Heart right ventricle (tissue), 16 donors: Measurements from ENCODE around the gene DCLK1. TPM values are rescaled to one million over a fixed set of nuclear protein-coding genes. Genes with fewer than 3 reads are reported as not detected.
A peak's percentile ranks its signal among the peaks of the same experiment; 100 is the strongest.

ENCODE experiments used
- ATAC-seq, 8 donors: fragments of 200-7000 bp; cut with Tn5 transposase; one replicate each; pipeline ENCODE4 v1.9.1; 2020; ENCODE audit warnings: mild to moderate bottlenecking in 8 of 8, moderate library complexity in 8 of 8, moderate number of reproducible peaks in 1 of 8
- DNase-seq, 2 donors: peaks; one replicate each; pipeline ENCODE4 v3.0.0-alpha.2; 2020
- H3K27ac ChIP-seq, 10 donors: fragments of 200-600 bp; sonication (generic) in 2 of 10; one replicate each; pipeline versions ENCODE4 v1.5.0 to v1.8.0; 2020 to 2022; ENCODE audit warnings: mild to moderate bottlenecking in 3 of 10
- H3K27me3 ChIP-seq, 7 donors: fragments of 200-600 bp; one replicate each; pipeline ENCODE4 v1.8.0; 2021 to 2022; ENCODE audit warnings: mild to moderate bottlenecking in 2 of 7
- H3K36me3 ChIP-seq, 9 donors: fragments of 200-600 bp; sonication (generic) in 1 of 9; one replicate each; pipeline versions ENCODE4 v1.5.0 to v1.8.0; 2020 to 2022; ENCODE audit warnings: mild to moderate bottlenecking in 2 of 9
- H3K4me1 ChIP-seq, 9 donors: fragments of 200-600 bp; sonication (generic) in 1 of 9; one replicate each; pipeline versions ENCODE4 v1.5.0 to v1.8.0; 2020 to 2022; ENCODE audit warnings: mild to moderate bottlenecking in 4 of 9
- H3K4me3 ChIP-seq, 10 donors: fragments of 200-600 bp; sonication (generic) in 2 of 10; one replicate each; pipeline versions ENCODE4 v1.5.0 to v1.8.0; 2020 to 2022; ENCODE audit warnings: mild to moderate bottlenecking in 7 of 10, moderate library complexity in 2 of 10
- H3K9me3 ChIP-seq, 11 donors: fragments of 200-600 bp in 10 of 11; sonication (generic) in 2 of 11; one replicate each; pipeline versions ENCODE4 v1.5.0 to v1.8.0; 2013 to 2022; ENCODE audit warnings: mild to moderate bottlenecking in 2 of 11, control low read depth in 1 of 11, moderate library complexity in 1 of 11
- CTCF ChIP-seq, 9 donors: fragments of 200-600 bp; sonication (generic) in 2 of 9; IDR thresholded peaks; one replicate each; pipeline versions ENCODE4 v1.5.0 to v1.8.0; 2021 to 2022; ENCODE audit warnings: antibody characterized with exemption in 9 of 9, mild to moderate bottlenecking in 5 of 9, moderate library complexity in 1 of 9
- WGBS, 2 donors: extraction: QIAGEN DNeasy Blood & Tissue Kit; methylation state at CpG; one replicate each; pipeline ENCODE4 v1.1.7; 2013; ENCODE audit warnings: inconsistent platforms in 1 of 2; 5-methylcytosine and 5-hydroxymethylcytosine counted together
- intact Hi-C, 10 donors: fragments of 100-400 bp; cut with DNase I; formaldehyde crosslinking; loops; one replicate each; pipeline versions ENCODE4 v1.11.1 to v1.14.2; 2022
- polyA plus RNA-seq, 2 donors: library from polyadenylated mRNA; stranded (reverse); fragments of 200-250 nt; gene quantifications; one replicate each; pipeline ENCODE4 v1.2.3, GENCODE V29; 2013
- total RNA-seq, 10 donors: library from RNA; stranded (reverse); fragmentation: NEBNext Ultra II Directional in 3 of 10; extraction: Animal tissue kit (Norgen Biotek cat#: 25700) in 3 of 10; gene quantifications; one replicate each; pipeline versions ENCODE4 v1.2.1 to v1.2.4, GENCODE V29; 2021 to 2023
- donor health status: Arrhythmogenic right ventricular cardiomyopathy.
- donor health status: ischemic (EF 13 %, LVEDD 7.1; RV severe dilation, severe dysfunction).
- donor health status: healthy with polysubstance abuse.
- donor health status: DM: no; HTN: yes; CAD: no.
- donor health status: DM: no; HTN: no; CAD: no.
- donor health status: ischemic (EF 25% LVEDD 6.9; RV normal size, moderate dysfunction).
- donor health status: ischemic (EF 25% LVEDD 5.7; RV mildly dilated, moderate dysfunction).
- donor health status: healthy.
- donor health status: DM: yes; HTN: yes; CAD: no.
- donor health status: Ischemic cardiomyopathy.
- donor health status: ischemic (EF 35%, LVEDD 5.7; RV mildly dilated, moderate dysfunction).
- donor health status: nonischemic (EF 11% LVEDD 7.7; RV severe dilation, severe dysfunction).
- donor health status: DM: yes; HTN: yes; CAD: no.
- donor health status: PGD.
- donor health status: ischemic (EF 29% LVEDD 5.4; RV normal size, mild dysfunction).
- donor health status: nonischemic (EF 23%, LVEDD 6.1; RV moderate dilation, normal function).

DCLK1 gene
- total and polyA plus RNA-seq, 12 donors, result 3.4 to 16.9 (median 9.1) TPM

DNA sequence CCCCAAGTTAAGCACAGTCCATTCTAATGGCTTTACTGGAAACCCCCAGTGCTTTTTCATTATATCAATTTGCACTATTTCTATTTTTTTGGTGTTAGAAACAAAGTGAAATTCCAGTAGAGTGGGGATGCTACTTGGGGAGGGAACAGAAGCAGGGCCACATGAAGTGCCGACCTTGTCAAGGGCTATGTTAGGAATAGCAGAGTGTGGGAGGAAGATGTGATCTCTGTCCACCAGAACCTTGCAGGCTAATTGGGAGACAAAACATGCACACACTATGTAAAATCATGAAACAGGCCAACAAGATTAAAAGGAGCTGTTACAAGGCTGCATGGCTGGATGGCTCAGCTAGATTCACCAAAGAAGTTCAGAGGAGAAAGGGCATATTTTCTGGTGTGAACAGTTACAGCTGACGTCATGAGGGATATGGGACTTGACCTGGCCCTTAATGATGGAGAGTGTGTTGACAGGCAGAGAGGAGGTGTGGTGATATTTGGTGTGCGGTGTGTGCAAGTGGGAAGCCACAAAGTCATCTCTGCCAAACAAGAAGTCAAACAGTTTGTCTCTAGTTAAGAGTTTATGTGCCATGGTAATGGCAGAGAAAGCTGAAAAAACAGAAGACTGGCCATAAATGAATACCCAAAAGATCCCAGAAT, 336.3 kb downstream of the DCLK1 start:
- TF ChIP-seq CTCF (IDR thresholded peaks at IDR 0.05), result no peak
- no peaks in the 10 kb centered on the region for H3K36me3 ChIP-seq
- intact Hi-C loops, result loop anchor here in 3 of 10 donors (10.0 kb wide), 2 partner anchors 160 to 580 kb away; no protein-coding TSS in a partner anchor
- DNase-seq (no peak), ATAC-seq (peak in 4 of 8 donors; percentile 41 to 85 (median 67))
- H3K4me3 ChIP-seq, result no peak overlapping the region
- no peaks in the 10 kb centered on the region for H3K27me3 ChIP-seq
- 45 to 56% methylated on average over 3 of the region's 3 CpGs for WGBS, 2 donors
- H3K27ac ChIP-seq, result no peak overlapping the region
- H3K4me1 ChIP-seq, result no peaks in the 10 kb centered on the region
- H3K9me3 ChIP-seq, result no peaks in the 10 kb centered on the region

- intact Hi-C loops, result loop anchor here in 3 of 10 donors (10.0 kb wide), 2 partner anchors 159 to 579 kb away; no protein-coding TSS in a partner anchor
- Histone ChIP-seq H3K27ac (peak overlapping the region in 1 of 10 donors; percentile 1), H3K4me1 (no peaks in the 10 kb centered on the region)
Observed at GRCh38 chr13:35793823-35794222, 337.4 kb downstream of the DCLK1 start.

GRCh38 chr13:35792911-35793310, 338.3 kb downstream of the DCLK1 start:
- no peaks in the 10 kb centered on the region for H3K27me3 ChIP-seq
- no peak overlapping the region for H3K27ac ChIP-seq
- intact Hi-C loops, result loop anchor here in 3 of 10 donors (10.0 kb wide), 2 partner anchors 158 to 578 kb away; no protein-coding TSS in a partner anchor
- H3K4me3 ChIP-seq, result no peak overlapping the region
- no peaks in the 10 kb centered on the region for H3K9me3 ChIP-seq
- H3K4me1 ChIP-seq, result no peaks in the 10 kb centered on the region
- H3K36me3 ChIP-seq, result no peaks in the 10 kb centered on the region
- TF ChIP-seq CTCF (IDR thresholded peaks at IDR 0.05), result no peak
- WGBS, 2 donors, result 62 to 77% methylated on average over 2 of the region's 2 CpGs
- DNase-seq, result no peak
- ATAC-seq, result no peak

More at GRCh38 chr13:35793823-35794222, 337.4 kb downstream of the DCLK1 start:
- Histone ChIP-seq H3K9me3 (no peaks in the 10 kb centered on the region), H3K27me3 (no peaks in the 10 kb centered on the region), H3K36me3 (no peaks in the 10 kb centered on the region), H3K4me3 (no peak overlapping the region)
- DNase-seq, result no peak
- no peak for TF ChIP-seq CTCF (IDR thresholded peaks at IDR 0.05)
- peak in 2 of 8 donors; percentile 9 to 26 for ATAC-seq

DNA sequence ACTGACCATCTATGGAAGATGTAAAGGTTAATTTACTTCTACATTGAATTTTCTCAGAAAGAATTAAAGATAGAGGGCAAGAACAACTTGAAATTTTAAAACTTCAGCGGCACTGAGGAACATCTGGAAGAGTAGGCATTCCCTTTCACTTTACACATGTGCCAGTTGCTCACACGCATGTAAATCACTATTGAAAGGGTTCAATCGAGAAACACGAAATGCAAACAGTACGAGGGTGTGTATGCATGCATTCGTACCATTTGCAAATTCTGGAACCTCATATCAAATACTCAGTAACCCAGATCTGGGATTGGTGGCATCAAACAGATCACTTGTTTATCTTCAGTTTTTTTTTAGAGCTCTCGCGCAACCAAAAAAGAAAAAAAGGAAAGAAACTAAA, 339.2 kb downstream of the DCLK1 start:
- Histone ChIP-seq H3K27me3 (no peaks in the 10 kb centered on the region), H3K4me1 (no peaks in the 10 kb centered on the region), H3K36me3 (no peaks in the 10 kb centered on the region), H3K27ac (no peak overlapping the region), H3K9me3 (no peaks in the 10 kb centered on the region), H3K4me3 (no peak overlapping the region)
- TF ChIP-seq CTCF (IDR thresholded peaks at IDR 0.05), result no peak
- DNase-seq, result no peak
- no peak for ATAC-seq
- intact Hi-C loops, result loop anchor here in 3 of 10 donors (10.0 kb wide), 2 partner anchors 157 to 577 kb away; no protein-coding TSS in a partner anchor
- 94 to 95% methylated on average over 8 of the region's 8 CpGs for WGBS, 2 donors
